ENCODE measurements around the gene ZNF512B.
A peak's percentile ranks its signal among the peaks of the same experiment; 100 is the strongest.
"Not testable (repeated sequence)": the region's sequence is repeated elsewhere in the genome, so short reads cannot be mapped to it uniquely, and the experiment has no call there.

Gene ZNF512B

DNA sequence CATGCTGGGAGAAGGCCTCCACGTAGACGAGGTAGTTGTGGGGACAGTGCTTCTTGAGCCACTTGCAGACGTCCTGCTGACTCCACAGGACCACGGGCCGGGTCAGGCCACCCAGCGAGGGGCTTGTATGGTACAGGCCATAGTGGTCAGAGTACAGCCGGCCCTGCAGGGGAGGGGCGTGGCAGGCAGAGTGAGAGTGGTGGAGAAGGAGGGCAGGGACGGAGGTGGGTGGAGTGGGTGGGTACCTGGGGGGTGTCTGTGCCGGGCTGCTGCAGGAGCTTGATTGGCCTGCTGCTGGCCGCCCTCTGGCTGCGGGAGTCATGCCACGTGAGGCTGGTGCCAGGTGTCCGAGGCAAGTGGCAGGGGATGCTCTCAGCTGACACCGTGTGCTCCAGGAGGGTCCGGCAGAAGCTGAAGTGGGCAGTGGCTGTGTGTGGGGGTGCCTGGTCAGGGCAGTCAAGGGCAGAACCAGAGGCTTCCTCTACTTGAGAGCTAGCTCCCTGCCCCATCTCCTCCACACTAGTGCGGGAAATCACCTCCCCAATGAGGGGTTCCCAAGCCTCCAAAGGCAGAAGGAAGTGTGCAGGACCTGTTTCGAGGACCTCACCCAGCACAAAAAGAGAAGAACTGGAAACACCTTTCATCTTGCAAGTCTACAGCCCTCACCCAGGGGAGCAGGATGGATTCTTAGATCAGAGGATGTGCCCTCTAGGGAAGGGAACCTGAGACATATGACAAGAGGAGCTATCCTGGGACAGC is 7.4 kb upstream of the ZNF512B start:
- CTCF ChIA-PET = interaction anchor here (0.8 kb wide), 1 partner anchor 20 kb away, joined by 5 read pairs; no protein-coding TSS in a partner anchor
- H3K4me1 ChIP-seq (ENCODE audit: control insufficient read depth, insufficient read depth, low read length) = peaks cover 13% of the 10 kb centered on the region
- no peaks in the 10 kb centered on the region for H3K9me3 ChIP-seq (ENCODE audit: control insufficient read depth, insufficient read depth, low read depth, low read length)
- no peak overlapping the region for H3K27ac ChIP-seq (ENCODE audit: extremely low read depth, low read depth, low read length)
- no peak overlapping the region for H3K4me3 ChIP-seq (ENCODE audit: low read depth, low read length)
- TF ChIP-seq KLF9 (tag by site-specific recombination; IDR thresholded peaks at IDR 0.05; ENCODE audit: low read depth) = peak; percentile 52; the same call in 1 of the 2 replicates
- TF ChIP-seq ZFHX2 (tag by site-specific recombination; conservative IDR thresholded peaks at IDR 0.05) = peak; percentile 71; the same call in 1 of the 2 replicates
- TF ChIP-seq ZNF521 (tag by site-specific recombination; IDR thresholded peaks at IDR 0.05) = no peak
- TF ChIP-seq KLF1 (tag by site-specific recombination; IDR thresholded peaks at IDR 0.05) = peak; percentile 73
- peak; percentile 70 for TF ChIP-seq EGR2 (tag by site-specific recombination; IDR thresholded peaks at IDR 0.05; ENCODE audit: low read depth)
- no peak for TF ChIP-seq ZNF701 (tag by site-specific recombination; IDR thresholded peaks at IDR 0.05)
- H3K36me3 ChIP-seq (ENCODE audit: control insufficient read depth in 2 of 2, insufficient read depth in 1 of 2, low read length in 2 of 2) = no peaks in the 10 kb centered on the region
- POLR2A ChIA-PET = interaction anchor here (0.8 kb wide), 1 partner anchor 21 kb away, joined by 4 read pairs; the partner anchor contains the start of gene UCKL1

DNA sequence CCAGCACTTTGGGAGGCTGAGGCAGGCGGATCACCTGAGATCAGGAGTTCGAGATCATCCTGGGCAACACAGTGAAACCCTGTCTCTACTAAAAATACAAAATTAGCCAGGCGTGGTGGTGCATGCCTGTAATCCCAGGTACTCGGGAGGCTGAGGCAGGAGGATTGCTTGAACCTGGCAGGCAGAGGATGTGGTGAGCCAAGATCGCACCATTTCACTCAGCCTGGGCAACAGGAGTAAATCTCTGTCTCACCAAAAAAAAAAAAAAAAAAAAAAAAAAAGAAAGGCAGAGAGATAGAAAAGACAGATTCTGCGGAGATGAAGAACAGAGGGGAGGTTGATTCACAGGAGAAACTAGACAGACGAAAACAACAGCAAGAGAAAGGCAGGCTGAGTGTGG is 6.8 kb upstream of the ZNF512B start:
- CTCF ChIA-PET; H3K27ac ChIP-seq (ENCODE audit: extremely low read depth, low read depth, low read length); H3K4me3 ChIP-seq (ENCODE audit: low read depth, low read length); H3K9me3 ChIP-seq (ENCODE audit: control insufficient read depth, insufficient read depth, low read depth, low read length); H3K36me3 ChIP-seq (ENCODE audit: control insufficient read depth in 2 of 2, insufficient read depth in 1 of 2, low read length in 2 of 2): not testable (repeated sequence)
- POLR2A ChIA-PET = interaction anchor here (1.4 kb wide), 1 partner anchor 111 kb away, joined by 3 read pairs; the partner anchor contains the start of gene TPD52L2
- peaks cover 11% of the 10 kb centered on the region for H3K4me1 ChIP-seq (ENCODE audit: control insufficient read depth, insufficient read depth, low read length)

DNA sequence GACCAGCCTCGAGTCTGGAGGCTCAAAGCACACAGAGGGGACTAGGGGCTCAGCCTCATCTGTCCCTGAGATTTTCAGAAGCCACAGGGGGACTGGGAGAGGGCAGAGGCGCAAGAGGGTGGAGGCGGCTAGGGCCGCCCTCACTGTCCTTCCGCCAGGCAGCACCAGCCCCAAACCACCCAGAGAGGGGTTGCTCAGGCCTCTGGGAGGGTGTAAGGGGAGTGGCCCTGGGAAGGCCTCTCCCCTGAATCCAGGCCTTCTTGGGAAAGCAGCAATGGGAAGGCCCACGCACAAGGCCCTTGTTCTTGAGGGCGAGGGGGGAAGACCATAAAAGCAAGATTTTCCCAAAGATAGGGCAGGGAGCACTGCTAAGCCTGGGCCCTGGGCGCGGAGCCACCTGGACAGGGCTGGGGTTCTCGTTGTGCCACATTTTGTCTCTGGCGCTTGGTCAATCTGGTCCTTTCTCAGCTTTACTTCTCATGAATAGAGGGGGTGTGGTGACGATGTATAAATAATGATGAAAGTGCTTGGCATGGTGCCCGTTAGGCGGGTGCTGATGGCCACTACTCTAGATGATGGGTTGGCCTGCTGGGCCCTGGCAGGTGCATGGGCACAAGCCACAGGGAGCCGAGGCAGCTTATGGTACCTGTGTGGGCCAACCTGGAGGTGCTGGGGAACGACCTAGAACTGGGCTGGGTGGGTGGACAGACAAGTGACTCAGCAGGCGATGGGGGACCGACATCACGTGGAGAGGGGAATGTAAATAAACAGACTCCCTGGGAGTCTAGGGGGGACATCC is 4.9 kb upstream of the ZNF512B start:
- Histone ChIP-seq H3K27ac (ENCODE audit: extremely low read depth, low read depth, low read length) (no peak overlapping the region), H3K36me3 (ENCODE audit: control insufficient read depth in 2 of 2, insufficient read depth in 1 of 2, low read length in 2 of 2) (no peaks in the 10 kb centered on the region), H3K4me1 (ENCODE audit: control insufficient read depth, insufficient read depth, low read length) (0 out of 2 replicates have a peak, but pooled peaks cover 3% of the 10 kb centered on the region), H3K9me3 (ENCODE audit: control insufficient read depth, insufficient read depth, low read depth, low read length) (no peaks in the 10 kb centered on the region), H3K4me3 (ENCODE audit: low read depth, low read length) (no peak overlapping the region)
- CTCF ChIA-PET = interaction anchor here (0.6 to 3.5 kb wide), 17 partner anchors 11 to 438 kb away, joined by 3 to 16 read pairs (median 4); partner anchors contain the start of genes PTK6 and UCKL1
- POLR2A ChIA-PET = interaction anchor here (1.0 to 1.4 kb wide), 2 partner anchors 17 to 110 kb away, joined by 4 to 6 read pairs; partner anchors contain the start of gene TPD52L2
- TF ChIP-seq KLF1 (tag by site-specific recombination; IDR thresholded peaks at IDR 0.05) (peak; percentile 56; the same call in 1 of the 2 replicates), ZNF274 (IDR thresholded peaks at IDR 0.05; ENCODE audit: low read length) (no peak), ZNF274 (tag by site-specific recombination; IDR thresholded peaks at IDR 0.05; ENCODE audit: borderline replicate concordance) (no peak), ZFHX2 (tag by site-specific recombination; conservative IDR thresholded peaks at IDR 0.05) (peak; percentile 80), ZNF561 (tag by site-specific recombination; IDR thresholded peaks at IDR 0.05; ENCODE audit: borderline replicate concordance) (no peak), ZNF24 (tag by site-specific recombination; IDR thresholded peaks at IDR 0.05) (peak; percentile 72; the same call in 1 of the 2 replicates), ZBTB17 (tag by site-specific recombination; IDR thresholded peaks at IDR 0.05) (0 out of 2 replicates have a peak, but pooled peaks have one; percentile 27), ZNF585B (tag by site-specific recombination; IDR thresholded peaks at IDR 0.05) (no peak), ZNF10 (tag by site-specific recombination; IDR thresholded peaks at IDR 0.05) (peak; percentile 97), ZNF248 (tag by site-specific recombination; IDR thresholded peaks at IDR 0.05) (no peak), ZNF423 (tag by site-specific recombination; IDR thresholded peaks at IDR 0.05) (peak; percentile 56; the same call in 1 of the 2 replicates), EGR2 (tag by site-specific recombination; IDR thresholded peaks at IDR 0.05; ENCODE audit: low read depth) (peak; percentile 62), ZNF560 (tag by site-specific recombination; IDR thresholded peaks at IDR 0.05; ENCODE audit: borderline replicate concordance) (no peak), ZEB2 (tag by site-specific recombination; IDR thresholded peaks at IDR 0.05) (peak; percentile 70), ZNF777 (tag by site-specific recombination; IDR thresholded peaks at IDR 0.05; ENCODE audit: borderline replicate concordance) (no peak), ZNF629 (tag by site-specific recombination; IDR thresholded peaks at IDR 0.05) (peak; percentile 26; the same call in 1 of the 2 replicates), ZNF184 (tag by site-specific recombination; IDR thresholded peaks at IDR 0.05) (no peak), KLF7 (tag by site-specific recombination; IDR thresholded peaks at IDR 0.05; ENCODE audit: borderline replicate concordance) (0 out of 2 replicates have a peak, but pooled peaks have one; percentile 41), ZNF621 (tag by site-specific recombination; IDR thresholded peaks at IDR 0.05) (no peak), ZBTB20 (tag by site-specific recombination; IDR thresholded peaks at IDR 0.05) (peak; percentile 68)
- TF ChIP-seq, protein P1, sequence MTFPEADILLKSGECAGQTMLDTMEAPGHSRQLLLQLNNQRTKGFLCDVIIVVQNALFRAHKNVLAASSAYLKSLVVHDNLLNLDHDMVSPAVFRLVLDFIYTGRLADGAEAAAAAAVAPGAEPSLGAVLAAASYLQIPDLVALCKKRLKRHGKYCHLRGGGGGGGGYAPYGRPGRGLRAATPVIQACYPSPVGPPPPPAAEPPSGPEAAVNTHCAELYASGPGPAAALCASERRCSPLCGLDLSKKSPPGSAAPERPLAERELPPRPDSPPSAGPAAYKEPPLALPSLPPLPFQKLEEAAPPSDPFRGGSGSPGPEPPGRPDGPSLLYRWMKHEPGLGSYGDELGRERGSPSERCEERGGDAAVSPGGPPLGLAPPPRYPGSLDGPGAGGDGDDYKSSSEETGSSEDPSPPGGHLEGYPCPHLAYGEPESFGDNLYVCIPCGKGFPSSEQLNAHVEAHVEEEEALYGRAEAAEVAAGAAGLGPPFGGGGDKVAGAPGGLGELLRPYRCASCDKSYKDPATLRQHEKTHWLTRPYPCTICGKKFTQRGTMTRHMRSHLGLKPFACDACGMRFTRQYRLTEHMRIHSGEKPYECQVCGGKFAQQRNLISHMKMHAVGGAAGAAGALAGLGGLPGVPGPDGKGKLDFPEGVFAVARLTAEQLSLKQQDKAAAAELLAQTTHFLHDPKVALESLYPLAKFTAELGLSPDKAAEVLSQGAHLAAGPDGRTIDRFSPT (tag by site-specific recombination; IDR thresholded peaks at IDR 0.05) = 0 out of 2 replicates have a peak, but pooled peaks have one; percentile 47
- TF ChIP-seq, protein P2, sequence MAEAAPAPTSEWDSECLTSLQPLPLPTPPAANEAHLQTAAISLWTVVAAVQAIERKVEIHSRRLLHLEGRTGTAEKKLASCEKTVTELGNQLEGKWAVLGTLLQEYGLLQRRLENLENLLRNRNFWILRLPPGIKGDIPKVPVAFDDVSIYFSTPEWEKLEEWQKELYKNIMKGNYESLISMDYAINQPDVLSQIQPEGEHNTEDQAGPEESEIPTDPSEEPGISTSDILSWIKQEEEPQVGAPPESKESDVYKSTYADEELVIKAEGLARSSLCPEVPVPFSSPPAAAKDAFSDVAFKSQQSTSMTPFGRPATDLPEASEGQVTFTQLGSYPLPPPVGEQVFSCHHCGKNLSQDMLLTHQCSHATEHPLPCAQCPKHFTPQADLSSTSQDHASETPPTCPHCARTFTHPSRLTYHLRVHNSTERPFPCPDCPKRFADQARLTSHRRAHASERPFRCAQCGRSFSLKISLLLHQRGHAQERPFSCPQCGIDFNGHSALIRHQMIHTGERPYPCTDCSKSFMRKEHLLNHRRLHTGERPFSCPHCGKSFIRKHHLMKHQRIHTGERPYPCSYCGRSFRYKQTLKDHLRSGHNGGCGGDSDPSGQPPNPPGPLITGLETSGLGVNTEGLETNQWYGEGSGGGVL (tag by site-specific recombination; IDR thresholded peaks at IDR 0.05) = peak; percentile 82

All from HEK293 (cell line).